Peyer's patch (tissue), 4 donors: Measurements from ENCODE around the gene GRM2. TPM values are rescaled to one million over a fixed set of nuclear protein-coding genes. Genes with fewer than 3 reads are reported as not detected.
A peak's percentile ranks its signal among the peaks of the same experiment; 100 is the strongest.

Experiments used
- DNase-seq, 3 donors: peaks; one replicate each; pipeline ENCODE4 v3.0.0-alpha.2; 2017 to 2019
- H3K27ac ChIP-seq, 4 donors: fragments of 200-600 bp; sonication (generic); one replicate each; pipeline ENCODE4 v1.5.1; 2016 to 2019
- H3K27me3 ChIP-seq, 2 donors: fragments of 200-600 bp; sonication (generic); one replicate each; pipeline ENCODE4 v1.5.1; 2019
- H3K36me3 ChIP-seq, 3 donors: fragments of 200-600 bp; sonication (generic); one replicate each; pipeline ENCODE4 v1.5.1; 2016 to 2019
- H3K4me1 ChIP-seq, 4 donors: fragments of 200-600 bp; sonication (generic); one replicate each; pipeline ENCODE4 v1.5.1; 2016 to 2019
- H3K4me3 ChIP-seq, 4 donors: fragments of 200-600 bp; sonication (generic); 1 replicate in 3 of 4; 2 replicates in 1 of 4; pipeline ENCODE4 v1.5.1; 2016 to 2019; ENCODE audit warnings: mild to moderate bottlenecking in 1 of 4
- H3K9me3 ChIP-seq, 4 donors: fragments of 200-600 bp; sonication (generic); one replicate each; pipeline ENCODE4 v1.5.1; 2016 to 2019; ENCODE audit warnings: mild to moderate bottlenecking in 1 of 4
- CTCF ChIP-seq, 6 experiments: fragments of 450-650 bp in 4 of 6; fragments of 200-600 bp in 2 of 6; sonication (generic) in 1 of 6; IDR thresholded peaks; one replicate each; pipeline ENCODE4 v1.5.1; 2017 to 2019; ENCODE audit warnings: antibody characterized with exemption in 6 of 6, mild to moderate bottlenecking in 3 of 6, moderate library complexity in 1 of 6
- POLR2A ChIP-seq, 2 donors: fragments of 450-650 bp; IDR thresholded peaks; one replicate each; pipeline ENCODE4 v1.5.1; 2017; ENCODE audit warnings: antibody characterized with exemption in 2 of 2, mild to moderate bottlenecking in 2 of 2, moderate library complexity in 2 of 2
- total RNA-seq, 4 donors: library from RNA; depleted of rRNA; stranded (reverse); fragments of >200 nt; gene quantifications; one replicate each; pipeline ENCODE4 v1.1.0, GENCODE V29; 2016

GRM2 gene
- total RNA-seq, 4 donors from 2014 or later = 0.54 to 2.5 (median 0.57) TPM; not detected in 1

- Histone ChIP-seq H3K27me3 (no peaks in the 10 kb centered on the region), H3K36me3 (no peaks in the 10 kb centered on the region), H3K4me1 (peaks cover 0 to 3% (median 0%) of the 10 kb centered on the region in 4 donors), H3K4me3 (no peak overlapping the region), H3K9me3 (no peaks in the 10 kb centered on the region), H3K27ac (no peak overlapping the region)
- peak in 2 of 3 donors; percentile 15 to 18 for DNase-seq
- TF ChIP-seq POLR2A (IDR thresholded peaks at IDR 0.05) (no peak), CTCF (IDR thresholded peaks at IDR 0.05) (no peak)
Measured at GRCh38 chr3:51712038-51712420, 5.2 kb downstream of the GRM2 start.

- H3K9me3 ChIP-seq = no peaks in the 10 kb centered on the region
- no peaks in the 10 kb centered on the region for H3K36me3 ChIP-seq
- H3K27me3 ChIP-seq = no peaks in the 10 kb centered on the region
- TF ChIP-seq POLR2A (IDR thresholded peaks at IDR 0.05) = no peak
- no peak for TF ChIP-seq CTCF (IDR thresholded peaks at IDR 0.05)
- DNase-seq = peak in 2 of 3 donors; percentile 27 to 38
- H3K4me1 ChIP-seq = no peaks in the 10 kb centered on the region
- no peak overlapping the region for H3K27ac ChIP-seq
- no peak overlapping the region for H3K4me3 ChIP-seq
Measured at GRCh38 chr3:51712511-51712931, 5.7 kb downstream of the GRM2 start.

DNA sequence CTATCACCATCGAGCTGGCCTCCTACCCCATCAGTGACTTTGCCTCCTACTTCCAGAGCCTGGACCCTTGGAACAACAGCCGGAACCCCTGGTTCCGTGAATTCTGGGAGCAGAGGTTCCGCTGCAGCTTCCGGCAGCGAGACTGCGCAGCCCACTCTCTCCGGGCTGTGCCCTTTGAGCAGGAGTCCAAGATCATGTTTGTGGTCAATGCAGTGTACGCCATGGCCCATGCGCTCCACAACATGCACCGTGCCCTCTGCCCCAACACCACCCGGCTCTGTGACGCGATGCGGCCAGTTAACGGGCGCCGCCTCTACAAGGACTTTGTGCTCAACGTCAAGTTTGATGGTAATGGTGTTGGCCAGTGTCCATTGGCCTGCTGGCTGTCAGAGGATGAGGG lies 6.1 kb downstream of the GRM2 start:
- Histone ChIP-seq H3K27ac (no peak overlapping the region), H3K27me3 (no peaks in the 10 kb centered on the region), H3K36me3 (no peaks in the 10 kb centered on the region), H3K9me3 (no peaks in the 10 kb centered on the region), H3K4me1 (no peaks in the 10 kb centered on the region), H3K4me3 (no peak overlapping the region)
- no peak for TF ChIP-seq CTCF (IDR thresholded peaks at IDR 0.05)
- no peak for TF ChIP-seq POLR2A (IDR thresholded peaks at IDR 0.05)
- DNase-seq = peak in 2 of 3 donors; percentile 28 to 31

DNA sequence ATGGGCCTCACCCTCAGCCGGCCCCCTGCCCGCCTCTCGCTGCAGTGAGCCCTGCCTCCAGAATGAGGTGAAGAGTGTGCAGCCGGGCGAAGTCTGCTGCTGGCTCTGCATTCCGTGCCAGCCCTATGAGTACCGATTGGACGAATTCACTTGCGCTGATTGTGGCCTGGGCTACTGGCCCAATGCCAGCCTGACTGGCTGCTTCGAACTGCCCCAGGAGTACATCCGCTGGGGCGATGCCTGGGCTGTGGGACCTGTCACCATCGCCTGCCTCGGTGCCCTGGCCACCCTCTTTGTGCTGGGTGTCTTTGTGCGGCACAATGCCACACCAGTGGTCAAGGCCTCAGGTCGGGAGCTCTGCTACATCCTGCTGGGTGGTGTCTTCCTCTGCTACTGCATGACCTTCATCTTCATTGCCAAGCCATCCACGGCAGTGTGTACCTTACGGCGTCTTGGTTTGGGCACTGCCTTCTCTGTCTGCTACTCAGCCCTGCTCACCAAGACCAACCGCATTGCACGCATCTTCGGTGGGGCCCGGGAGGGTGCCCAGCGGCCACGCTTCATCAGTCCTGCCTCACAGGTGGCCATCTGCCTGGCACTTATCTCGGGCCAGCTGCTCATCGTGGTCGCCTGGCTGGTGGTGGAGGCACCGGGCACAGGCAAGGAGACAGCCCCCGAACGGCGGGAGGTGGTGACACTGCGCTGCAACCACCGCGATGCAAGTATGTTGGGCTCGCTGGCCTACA lies 8.5 kb downstream of the GRM2 start:
- DNase-seq = peak in 2 of 3 donors; percentile 34 to 39

GRCh38 chr3:51715977-51716294 lies 9.1 kb downstream of the GRM2 start:
- no peak for DNase-seq
- no peaks in the 10 kb centered on the region for H3K4me1 ChIP-seq

More for the DNA sequence above, 8.5 kb downstream of the GRM2 start:
- Histone ChIP-seq H3K4me3 (no peak overlapping the region), H3K27me3 (no peaks in the 10 kb centered on the region), H3K27ac (no peak overlapping the region), H3K9me3 (no peaks in the 10 kb centered on the region), H3K36me3 (no peaks in the 10 kb centered on the region), H3K4me1 (no peaks in the 10 kb centered on the region)
- TF ChIP-seq CTCF (IDR thresholded peaks at IDR 0.05) (no peak), POLR2A (IDR thresholded peaks at IDR 0.05) (no peak)

More at GRCh38 chr3:51715977-51716294, 9.1 kb downstream of the GRM2 start:
- TF ChIP-seq POLR2A (IDR thresholded peaks at IDR 0.05) (no peak), CTCF (IDR thresholded peaks at IDR 0.05) (no peak)
- H3K27me3 ChIP-seq = no peaks in the 10 kb centered on the region
- H3K4me3 ChIP-seq = no peak overlapping the region
- no peaks in the 10 kb centered on the region for H3K9me3 ChIP-seq
- no peak overlapping the region for H3K27ac ChIP-seq
- no peaks in the 10 kb centered on the region for H3K36me3 ChIP-seq
